ENCODE results near the gene ZNF316. TPM values are rescaled to one million over a fixed set of nuclear protein-coding genes. Genes with fewer than 3 reads are reported as not detected.

The ZNF316 gene
- total RNA-seq, 1 experiment from 2014 or later, result 15.1 TPM

DNA sequence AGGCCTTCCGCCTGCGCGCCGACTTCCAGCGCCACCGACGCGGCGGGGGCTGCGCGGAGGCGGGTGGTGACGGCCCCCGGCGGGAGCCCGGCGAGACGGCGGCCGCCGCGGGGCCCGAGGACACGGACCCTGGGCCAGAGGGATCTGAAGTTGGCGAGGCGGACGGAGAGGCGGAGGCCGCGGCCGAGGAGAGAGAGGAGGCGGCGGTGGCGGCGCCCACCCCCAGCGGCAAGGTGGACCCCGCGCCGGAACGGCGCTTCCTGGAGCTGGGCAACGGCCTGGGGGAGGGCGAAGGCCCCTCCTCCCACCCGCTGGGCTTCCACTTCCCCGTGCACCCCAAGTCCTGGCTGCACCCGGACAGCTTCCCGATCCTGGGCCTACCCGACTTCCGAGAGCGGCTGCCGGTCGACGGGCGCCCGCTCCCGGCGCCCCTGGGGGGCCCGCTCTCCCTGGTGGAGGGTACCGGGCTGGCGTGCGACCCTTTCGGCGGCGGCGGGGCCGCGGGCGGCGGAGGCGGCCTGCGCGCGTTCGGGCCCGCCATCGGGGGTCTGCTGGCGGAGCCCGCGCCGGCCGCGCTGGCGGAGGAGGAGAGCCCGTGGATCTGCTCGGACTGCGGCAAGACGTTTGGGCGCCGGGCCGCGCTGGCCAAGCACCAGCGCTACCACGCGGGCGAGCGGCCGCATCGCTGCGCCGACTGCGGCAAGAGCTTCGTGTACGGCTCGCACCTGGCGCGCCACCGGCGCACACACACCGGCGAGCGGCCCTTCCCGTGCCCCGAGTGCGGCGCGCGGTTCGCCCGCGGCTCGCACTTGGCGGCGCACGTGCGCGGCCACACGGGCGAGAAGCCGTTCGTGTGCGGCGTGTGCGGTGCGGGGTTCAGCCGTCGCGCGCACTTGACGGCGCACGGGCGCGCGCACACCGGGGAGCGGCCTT lies 16.2 kb downstream of the ZNF316 start:
- no peak overlapping the region for H3K27ac Mint-ChIP-seq
- H3K4me3 Mint-ChIP-seq, result no peak overlapping the region
- POLR2A ChIA-PET, result interaction anchor here (0.6 kb wide), 1 partner anchor 994 kb away, joined by 7 read pairs; no protein-coding TSS in a partner anchor
- peaks cover 8% of the 10 kb centered on the region for H3K36me3 Mint-ChIP-seq
- peak; percentile 8 for DNase-seq (ENCODE audit: low spot score)
- TF ChIP-seq NFE2L1 (CRISPR knock-in tag; IDR thresholded peaks at IDR 0.05) (no peak), SOX15 (CRISPR knock-in tag; IDR thresholded peaks at IDR 0.05) (no peak), ZBTB21 (CRISPR knock-in tag; IDR thresholded peaks at IDR 0.05; ENCODE audit: borderline replicate concordance) (no peak)
- no peaks in the 10 kb centered on the region for H3K27me3 Mint-ChIP-seq (ENCODE audit: low read depth)
- H3K4me1 Mint-ChIP-seq, result peaks cover 3% of the 10 kb centered on the region; the same call in 1 of the 2 replicates
- CTCF ChIA-PET, result no interaction called here
- no peaks in the 10 kb centered on the region for H3K9me3 Mint-ChIP-seq
- ATAC-seq, result no peak

DNA sequence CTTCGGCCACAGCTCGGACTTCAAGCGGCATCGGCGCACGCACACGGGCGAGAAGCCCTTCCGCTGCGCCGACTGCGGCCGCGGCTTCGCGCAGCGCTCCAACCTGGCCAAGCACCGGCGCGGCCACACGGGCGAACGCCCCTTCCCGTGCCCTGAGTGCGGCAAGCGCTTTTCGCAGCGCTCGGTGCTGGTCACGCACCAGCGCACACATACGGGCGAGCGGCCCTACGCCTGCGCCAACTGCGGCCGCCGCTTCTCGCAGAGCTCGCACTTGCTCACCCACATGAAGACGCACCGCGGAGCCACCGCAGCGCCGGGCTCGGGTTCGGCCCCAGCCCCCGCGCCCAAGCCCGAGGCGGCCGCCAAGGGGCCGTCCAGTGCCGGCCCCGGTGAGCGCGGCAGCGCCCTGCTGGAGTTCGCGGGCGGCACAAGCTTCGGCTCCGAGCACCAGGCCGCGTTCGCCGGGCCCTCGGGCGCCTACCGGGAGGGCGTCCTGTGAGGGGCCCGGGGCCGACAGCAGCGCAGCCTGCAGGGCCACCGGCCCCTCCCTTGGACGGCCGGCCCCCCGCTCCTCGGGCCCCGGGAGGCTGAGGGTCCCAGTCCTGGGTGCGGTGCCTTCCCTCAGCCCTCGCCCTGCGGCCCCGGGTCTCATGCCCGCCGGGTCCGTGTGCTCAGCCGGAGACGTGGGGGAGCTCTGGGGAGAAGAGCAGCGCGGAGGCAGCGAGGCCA lies 17.2 kb downstream of the ZNF316 start:
- POLR2A ChIA-PET, result no interaction called here
- TF ChIP-seq ZNF423 (CRISPR knock-in tag; IDR thresholded peaks at IDR 0.05), result no peak
- TF ChIP-seq JUN (CRISPR knock-in tag; IDR thresholded peaks at IDR 0.05), result no peak
- no peak for TF ChIP-seq GRHL2 (CRISPR knock-in tag; IDR thresholded peaks at IDR 0.05; ENCODE audit: insufficient replicate concordance, severe bottlenecking)
- TF ChIP-seq, protein P1, sequence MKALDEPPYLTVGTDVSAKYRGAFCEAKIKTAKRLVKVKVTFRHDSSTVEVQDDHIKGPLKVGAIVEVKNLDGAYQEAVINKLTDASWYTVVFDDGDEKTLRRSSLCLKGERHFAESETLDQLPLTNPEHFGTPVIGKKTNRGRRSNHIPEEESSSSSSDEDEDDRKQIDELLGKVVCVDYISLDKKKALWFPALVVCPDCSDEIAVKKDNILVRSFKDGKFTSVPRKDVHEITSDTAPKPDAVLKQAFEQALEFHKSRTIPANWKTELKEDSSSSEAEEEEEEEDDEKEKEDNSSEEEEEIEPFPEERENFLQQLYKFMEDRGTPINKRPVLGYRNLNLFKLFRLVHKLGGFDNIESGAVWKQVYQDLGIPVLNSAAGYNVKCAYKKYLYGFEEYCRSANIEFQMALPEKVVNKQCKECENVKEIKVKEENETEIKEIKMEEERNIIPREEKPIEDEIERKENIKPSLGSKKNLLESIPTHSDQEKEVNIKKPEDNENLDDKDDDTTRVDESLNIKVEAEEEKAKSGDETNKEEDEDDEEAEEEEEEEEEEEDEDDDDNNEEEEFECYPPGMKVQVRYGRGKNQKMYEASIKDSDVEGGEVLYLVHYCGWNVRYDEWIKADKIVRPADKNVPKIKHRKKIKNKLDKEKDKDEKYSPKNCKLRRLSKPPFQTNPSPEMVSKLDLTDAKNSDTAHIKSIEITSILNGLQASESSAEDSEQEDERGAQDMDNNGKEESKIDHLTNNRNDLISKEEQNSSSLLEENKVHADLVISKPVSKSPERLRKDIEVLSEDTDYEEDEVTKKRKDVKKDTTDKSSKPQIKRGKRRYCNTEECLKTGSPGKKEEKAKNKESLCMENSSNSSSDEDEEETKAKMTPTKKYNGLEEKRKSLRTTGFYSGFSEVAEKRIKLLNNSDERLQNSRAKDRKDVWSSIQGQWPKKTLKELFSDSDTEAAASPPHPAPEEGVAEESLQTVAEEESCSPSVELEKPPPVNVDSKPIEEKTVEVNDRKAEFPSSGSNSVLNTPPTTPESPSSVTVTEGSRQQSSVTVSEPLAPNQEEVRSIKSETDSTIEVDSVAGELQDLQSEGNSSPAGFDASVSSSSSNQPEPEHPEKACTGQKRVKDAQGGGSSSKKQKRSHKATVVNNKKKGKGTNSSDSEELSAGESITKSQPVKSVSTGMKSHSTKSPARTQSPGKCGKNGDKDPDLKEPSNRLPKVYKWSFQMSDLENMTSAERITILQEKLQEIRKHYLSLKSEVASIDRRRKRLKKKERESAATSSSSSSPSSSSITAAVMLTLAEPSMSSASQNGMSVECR (CRISPR knock-in tag; IDR thresholded peaks at IDR 0.05; ENCODE audit: borderline replicate concordance), result no peak
- no peak for TF ChIP-seq SP1 (CRISPR knock-in tag; conservative IDR thresholded peaks at IDR 0.05)
- no peak for ATAC-seq
- no peaks in the 10 kb centered on the region for H3K27me3 Mint-ChIP-seq (ENCODE audit: low read depth)
- no peak overlapping the region for H3K27ac Mint-ChIP-seq
- CTCF ChIA-PET, result no interaction called here
- DNase-seq (ENCODE audit: low spot score), result no peak
- H3K4me3 Mint-ChIP-seq, result no peak overlapping the region
- no peaks in the 10 kb centered on the region for H3K9me3 Mint-ChIP-seq
- peaks cover 8% of the 10 kb centered on the region for H3K36me3 Mint-ChIP-seq
- H3K4me1 Mint-ChIP-seq, result peaks cover 12% of the 10 kb centered on the region

DNA sequence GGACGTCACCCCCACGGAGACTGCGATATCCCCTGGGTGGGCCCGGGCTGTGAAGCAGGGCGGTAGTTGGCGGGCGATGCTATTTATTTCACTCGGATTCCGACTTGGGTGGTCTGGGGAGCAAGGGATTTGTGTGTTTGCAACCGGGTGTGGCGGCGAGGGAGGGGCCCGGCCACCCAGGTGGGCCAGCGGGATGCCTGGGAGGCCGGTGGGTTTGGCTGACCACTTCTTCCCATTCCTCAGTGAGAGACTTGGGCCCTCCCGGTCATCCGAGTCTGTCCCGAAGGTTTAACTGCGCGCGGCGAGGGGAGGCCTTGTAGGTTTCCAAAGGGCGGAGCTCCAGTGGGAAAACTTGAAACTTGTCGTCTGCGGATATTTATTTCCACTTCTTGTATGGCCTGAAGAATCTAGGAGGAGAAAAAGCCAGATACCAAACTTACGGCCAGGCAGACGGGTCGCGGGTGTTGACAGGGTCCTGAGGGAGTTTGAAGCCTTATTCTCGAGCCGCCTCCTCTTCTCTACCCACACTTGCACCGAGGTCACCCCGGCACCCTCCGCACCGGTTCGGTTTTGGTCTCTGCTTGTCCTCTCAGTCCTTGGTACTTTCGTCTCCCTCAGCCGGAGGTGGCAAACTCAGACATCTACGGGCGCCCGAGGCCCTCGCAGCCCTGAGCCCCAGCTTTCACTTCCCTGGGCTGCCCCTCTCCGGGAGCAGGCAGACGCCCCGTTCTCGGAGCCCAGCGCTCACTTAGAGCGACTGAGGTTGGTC lies 17.9 kb downstream of the ZNF316 start:
- Mint-ChIP-seq H3K4me1 (peaks cover 17% of the 10 kb centered on the region), H3K27me3 (ENCODE audit: low read depth) (no peaks in the 10 kb centered on the region), H3K27ac (no peak overlapping the region), H3K36me3 (peaks cover 8% of the 10 kb centered on the region), H3K4me3 (no peak overlapping the region), H3K9me3 (no peaks in the 10 kb centered on the region)
- ChIA-PET POLR2A (no interaction called here), CTCF (no interaction called here)
- no peak for DNase-seq (ENCODE audit: low spot score)
- ATAC-seq, result no peak
- no peak for TF ChIP-seq EMX1 (CRISPR knock-in tag; IDR thresholded peaks at IDR 0.05)
- TF ChIP-seq IRF2 (CRISPR knock-in tag; IDR thresholded peaks at IDR 0.05; ENCODE audit: borderline replicate concordance, low read depth), result no peak
- no peak for TF ChIP-seq ZBTB21 (CRISPR knock-in tag; IDR thresholded peaks at IDR 0.05; ENCODE audit: borderline replicate concordance)
- TF ChIP-seq ZNF423 (CRISPR knock-in tag; IDR thresholded peaks at IDR 0.05), result no peak
- no peak for TF ChIP-seq NR1H2 (CRISPR knock-in tag; IDR thresholded peaks at IDR 0.05)
- no peak for TF ChIP-seq NR2C2 (CRISPR knock-in tag; IDR thresholded peaks at IDR 0.05)
- TF ChIP-seq MXD4 (CRISPR knock-in tag; IDR thresholded peaks at IDR 0.05; ENCODE audit: borderline replicate concordance), result no peak
- no peak for TF ChIP-seq SOX15 (CRISPR knock-in tag; IDR thresholded peaks at IDR 0.05)
- TF ChIP-seq, protein P2, sequence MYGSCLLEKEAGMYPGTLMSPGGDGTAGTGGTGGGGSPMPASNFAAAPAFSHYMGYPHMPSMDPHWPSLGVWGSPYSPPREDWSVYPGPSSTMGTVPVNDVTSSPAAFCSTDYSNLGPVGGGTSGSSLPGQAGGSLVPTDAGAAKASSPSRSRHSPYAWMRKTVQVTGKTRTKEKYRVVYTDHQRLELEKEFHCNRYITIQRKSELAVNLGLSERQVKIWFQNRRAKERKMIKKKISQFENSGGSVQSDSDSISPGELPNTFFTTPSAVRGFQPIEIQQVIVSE (CRISPR knock-in tag; IDR thresholded peaks at IDR 0.05; ENCODE audit: borderline replicate concordance), result no peak
- no peak for TF ChIP-seq TP53 (CRISPR knock-in tag; IDR thresholded peaks at IDR 0.05)
- TF ChIP-seq TCF7 (CRISPR knock-in tag; IDR thresholded peaks at IDR 0.05; ENCODE audit: low read depth), result no peak
- no peak for TF ChIP-seq RELA (CRISPR knock-in tag; IDR thresholded peaks at IDR 0.05; ENCODE audit: borderline replicate concordance)
- TF ChIP-seq, protein P3, sequence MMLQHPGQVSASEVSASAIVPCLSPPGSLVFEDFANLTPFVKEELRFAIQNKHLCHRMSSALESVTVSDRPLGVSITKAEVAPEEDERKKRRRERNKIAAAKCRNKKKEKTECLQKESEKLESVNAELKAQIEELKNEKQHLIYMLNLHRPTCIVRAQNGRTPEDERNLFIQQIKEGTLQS (CRISPR knock-in tag; conservative IDR thresholded peaks at IDR 0.05), result no peak
- TF ChIP-seq, protein P4, sequence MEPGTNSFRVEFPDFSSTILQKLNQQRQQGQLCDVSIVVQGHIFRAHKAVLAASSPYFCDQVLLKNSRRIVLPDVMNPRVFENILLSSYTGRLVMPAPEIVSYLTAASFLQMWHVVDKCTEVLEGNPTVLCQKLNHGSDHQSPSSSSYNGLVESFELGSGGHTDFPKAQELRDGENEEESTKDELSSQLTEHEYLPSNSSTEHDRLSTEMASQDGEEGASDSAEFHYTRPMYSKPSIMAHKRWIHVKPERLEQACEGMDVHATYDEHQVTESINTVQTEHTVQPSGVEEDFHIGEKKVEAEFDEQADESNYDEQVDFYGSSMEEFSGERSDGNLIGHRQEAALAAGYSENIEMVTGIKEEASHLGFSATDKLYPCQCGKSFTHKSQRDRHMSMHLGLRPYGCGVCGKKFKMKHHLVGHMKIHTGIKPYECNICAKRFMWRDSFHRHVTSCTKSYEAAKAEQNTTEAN (CRISPR knock-in tag; IDR thresholded peaks at IDR 0.05), result no peak
- TF ChIP-seq, protein P5, sequence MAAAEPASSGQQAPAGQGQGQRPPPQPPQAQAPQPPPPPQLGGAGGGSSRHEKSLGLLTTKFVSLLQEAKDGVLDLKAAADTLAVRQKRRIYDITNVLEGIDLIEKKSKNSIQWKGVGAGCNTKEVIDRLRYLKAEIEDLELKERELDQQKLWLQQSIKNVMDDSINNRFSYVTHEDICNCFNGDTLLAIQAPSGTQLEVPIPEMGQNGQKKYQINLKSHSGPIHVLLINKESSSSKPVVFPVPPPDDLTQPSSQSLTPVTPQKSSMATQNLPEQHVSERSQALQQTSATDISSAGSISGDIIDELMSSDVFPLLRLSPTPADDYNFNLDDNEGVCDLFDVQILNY (CRISPR knock-in tag; IDR thresholded peaks at IDR 0.05), result no peak

Data from WTC11 (cell line).